Erythroblast (primary cell): ENCODE measurements around the gene GSTM3.
"Not testable (repeated sequence)": the region's sequence is repeated elsewhere in the genome, so short reads cannot be mapped to it uniquely, and the experiment has no call there.

Experiments used
- GATA1 ChIP-seq: IDR thresholded peaks from 2 replicates; pipeline ENCODE4 v1.6.1; 2011; ENCODE audit warnings: low read depth, mild to moderate bottlenecking, control low read depth, low read length, moderate library complexity
- POLR2A ChIP-seq: IDR thresholded peaks from 2 replicates; pipeline ENCODE4 v1.6.1; 2011; ENCODE audit warnings: mild to moderate bottlenecking, low read length

DNA sequence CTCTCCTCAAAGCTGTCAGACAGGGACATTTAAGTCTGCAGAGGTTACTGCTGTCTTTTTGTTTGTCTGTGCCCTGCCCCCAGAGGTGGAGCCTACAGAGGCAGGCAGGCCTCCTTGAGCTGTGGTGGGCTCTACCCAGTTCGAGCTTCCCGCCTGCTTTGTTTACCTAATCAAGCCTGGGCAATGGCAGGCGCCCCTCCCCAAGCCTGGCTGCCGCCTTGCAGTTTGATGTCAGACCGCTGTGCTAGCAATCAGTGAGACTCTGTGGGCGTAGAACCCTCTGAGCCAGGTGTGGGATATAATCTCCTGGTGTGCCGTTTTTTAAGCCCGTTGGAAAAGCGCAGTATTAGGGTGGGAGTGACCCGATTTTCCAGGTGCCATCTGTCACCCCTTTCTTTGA, 7.5 kb upstream of the GSTM3 start:
- TF ChIP-seq POLR2A, GATA1: not testable (repeated sequence)
